HCT116 (cell line): ENCODE data around the gene LHPP. TPM values are rescaled to one million over a fixed set of nuclear protein-coding genes. Genes with fewer than 3 reads are reported as not detected.

Experiments
- ATAC-seq: fragments of 200-7000 bp; cut with Tn5 transposase; 2 replicates; pipeline ENCODE4 v1.9.1; 2020; ENCODE audit warnings: mild to moderate bottlenecking, moderate library complexity
- BruUV-seq: library from RNA; stranded (reverse); fragments of 400-500 nt; replicated peaks from 2 replicates; lab custom pipeline; 2021; lab: Mats Ljungman, UMichigan
- CTCF ChIA-PET: fragments of 300-600 bp; sonication (Branson Sonifier 250); formaldehyde crosslinking; loops from one replicate; lab custom pipeline; 2021; ENCODE audit warnings: antibody characterized with exemption; lab: Charles Lee
- POLR2A ChIA-PET: fragments of 300-600, 350-600 bp; sonication (Branson Sonifier 250); formaldehyde crosslinking; loops from one replicate; lab custom pipeline; 2021; ENCODE audit warnings: antibody characterized with exemption; lab: Charles Lee
- RAD21 ChIA-PET, 2 experiments: fragments of 300-600 bp; sonication (Branson Sonifier 250); formaldehyde crosslinking; loops; one replicate each; lab custom pipeline; 2023; ENCODE audit warnings: low total read pairs in 2 of 2; ENCODE audit not compliant: uncharacterized antibody in 2 of 2, unreplicated experiment in 2 of 2, low non-redundant PET in 1 of 2; lab: Charles Lee
- DNase-seq: peaks from one replicate; pipeline ENCODE4 v3.0.0-alpha.2; 2010; ENCODE audit warnings: low read depth, low spot score
- H2AFZ ChIP-seq: fragments of 200-600 bp; shearing (Covaris generic), sonication (generic); 2 replicates; pipeline ENCODE4 v1.6.1; 2017; ENCODE audit warnings: low read depth, mixed run types, mixed read lengths, antibody characterized with exemption, low read length; ENCODE audit not compliant: poor library complexity, severe bottlenecking
- H3K27ac ChIP-seq: 2 replicates; pipeline ENCODE4 v1.5.1; 2012; ENCODE audit warnings: low read depth, low read length
- H3K27me3 ChIP-seq: fragments of 200-600 bp; sonication (generic); 2 replicates; pipeline ENCODE4 v1.6.1; 2016; ENCODE audit warnings: mixed run types, low read length, mixed read lengths; ENCODE audit not compliant: insufficient read depth
- H3K36me3 ChIP-seq, 2 experiments: fragments of 200-500 bp in 1 of 2; fragments of 200-600 bp in 1 of 2; sonication (Bioruptor generic) in 1 of 2; sonication (generic) in 1 of 2; 2 replicates each; pipeline versions ENCODE4 v1.5.1 to v1.6.1; 2014 to 2016; ENCODE audit warnings: low read length in 2 of 2, inconsistent platforms in 1 of 2, mixed read lengths in 1 of 2, mixed run types in 1 of 2; ENCODE audit not compliant: insufficient read depth in 2 of 2, control insufficient read depth in 1 of 2
- H3K4me1 ChIP-seq, 2 experiments: fragments of 200-600 bp in 1 of 2; sonication (generic) in 1 of 2; 2 replicates each; pipeline versions ENCODE4 v1.5.1 to v1.6.1; 2012 to 2017; ENCODE audit warnings: low read length in 2 of 2, inconsistent platforms in 1 of 2, mild to moderate bottlenecking in 1 of 2, mixed read lengths in 1 of 2, mixed run types in 1 of 2, moderate library complexity in 1 of 2; ENCODE audit not compliant: insufficient read depth in 2 of 2, control insufficient read depth in 1 of 2
- H3K4me2 ChIP-seq: fragments of 200-600 bp; sonication (generic); 2 replicates; pipeline ENCODE4 v1.6.1; 2017; ENCODE audit warnings: mixed run types, low read length, mixed read lengths
- H3K4me3 ChIP-seq, 2 experiments: fragments of 200-600 bp in 1 of 2; sonication (generic) in 1 of 2; replicated peaks in 1 of 2; 2 replicates each; pipeline ENCODE4 v1.5.1; 2011 to 2016; ENCODE audit warnings: low read length in 2 of 2, control low read depth in 1 of 2, low read depth in 1 of 2, mild to moderate bottlenecking in 1 of 2, mixed read lengths in 1 of 2, mixed run types in 1 of 2
- H3K79me2 ChIP-seq: fragments of 200-600 bp; sonication (generic); 2 replicates; pipeline ENCODE4 v1.6.1; 2017; ENCODE audit warnings: mild to moderate bottlenecking, mixed run types, low read length, moderate library complexity, mixed read lengths; ENCODE audit not compliant: insufficient read depth
- H3K9ac ChIP-seq: fragments of 200-600 bp; sonication (generic); 2 replicates; pipeline ENCODE4 v1.6.1; 2016; ENCODE audit warnings: low read length, mixed read lengths
- H3K9me2 ChIP-seq: fragments of 200-600 bp; sonication (generic), shearing (Covaris generic); 2 replicates; pipeline ENCODE4 v1.6.1; 2017; ENCODE audit warnings: mixed run types, mild to moderate bottlenecking, moderate library complexity; ENCODE audit not compliant: insufficient read depth
- H3K9me3 ChIP-seq, 2 experiments: fragments of 200-500 bp in 1 of 2; fragments of 200-600 bp in 1 of 2; sonication (Bioruptor generic) in 1 of 2; sonication (generic) in 1 of 2; 2 replicates each; pipeline ENCODE4 v1.6.1; 2014 to 2017; ENCODE audit warnings: low read length in 2 of 2, mixed read lengths in 2 of 2, inconsistent platforms in 1 of 2, low read depth in 1 of 2, mild to moderate bottlenecking in 1 of 2, mixed run types in 1 of 2, moderate library complexity in 1 of 2; ENCODE audit not compliant: control insufficient read depth in 1 of 2, insufficient read depth in 1 of 2
- H4K20me1 ChIP-seq: fragments of 200-600 bp; sonication (generic), shearing (Covaris generic); 2 replicates; pipeline ENCODE4 v1.6.1; 2017; ENCODE audit warnings: mixed run types, mild to moderate bottlenecking, moderate library complexity; ENCODE audit not compliant: insufficient read depth
- CBX3 ChIP-seq: IDR thresholded peaks from 2 replicates; pipeline ENCODE4 v1.6.1; 2012; ENCODE audit warnings: low read depth
- CEBPB ChIP-seq: IDR thresholded peaks from 2 replicates; pipeline ENCODE4 v1.6.1; 2012; ENCODE audit warnings: low read depth
- CTCF ChIP-seq, 3 experiments: fragments of 200-600 bp in 1 of 3; sonication (generic) in 1 of 3; IDR thresholded peaks in 2 of 3; conservative IDR thresholded peaks in 1 of 3; 2 replicates each; pipeline ENCODE4 v1.5.1; 2012 to 2017; ENCODE audit warnings: low read depth in 2 of 3, low read length in 2 of 3, antibody characterized with exemption in 1 of 3, borderline replicate concordance in 1 of 3, control low read depth in 1 of 3, mild to moderate bottlenecking in 1 of 3, mixed read lengths in 1 of 3, mixed run types in 1 of 3, moderate library complexity in 1 of 3; ENCODE audit not compliant: insufficient read depth in 1 of 3
- EGR1 ChIP-seq: IDR thresholded peaks from 2 replicates; pipeline ENCODE4 v1.6.1; 2012; ENCODE audit warnings: low read depth
- EZH2phosphoT487 ChIP-seq: fragments of 200-600 bp; IDR thresholded peaks from 2 replicates; pipeline ENCODE4 v1.6.1; 2018; ENCODE audit warnings: antibody characterized with exemption, borderline replicate concordance
- FOSL1 ChIP-seq: IDR thresholded peaks from 2 replicates; pipeline ENCODE4 v1.6.1; 2012; ENCODE audit warnings: low read depth
- JUND ChIP-seq: IDR thresholded peaks from 2 replicates; pipeline ENCODE4 v1.6.1; 2012
- MAX ChIP-seq: IDR thresholded peaks from 2 replicates; pipeline ENCODE4 v1.6.1; 2012
- REST ChIP-seq: IDR thresholded peaks from 2 replicates; pipeline ENCODE4 v1.6.1; 2012; ENCODE audit warnings: low read depth
- SIN3A ChIP-seq: IDR thresholded peaks from 2 replicates; pipeline ENCODE4 v1.6.1; 2012; ENCODE audit warnings: low read depth
- SP1 ChIP-seq: IDR thresholded peaks from 2 replicates; pipeline ENCODE4 v1.6.1; 2012; ENCODE audit warnings: low read depth
- YY1 ChIP-seq: IDR thresholded peaks from 2 replicates; pipeline ENCODE4 v1.6.1; 2011; ENCODE audit warnings: low read length, low read depth, moderate library complexity, mild to moderate bottlenecking; ENCODE audit not compliant: insufficient replicate concordance; ENCODE audit errors: extremely low read depth
- ZBTB33 ChIP-seq: IDR thresholded peaks from 2 replicates; pipeline ENCODE4 v1.6.1; 2011; ENCODE audit warnings: mild to moderate bottlenecking, low read length, moderate library complexity; ENCODE audit not compliant: insufficient replicate concordance; ENCODE audit errors: extremely low read depth
- ZFX ChIP-seq: fragments of 450-650 bp; IDR thresholded peaks from 2 replicates; pipeline ENCODE4 v1.6.1; 2017
- ZNF274 ChIP-seq: fragments of 200-500 bp; sonication (Bioruptor generic); IDR thresholded peaks from 2 replicates; pipeline ENCODE4 v1.6.1; 2014; ENCODE audit warnings: mild to moderate bottlenecking, low read depth, low read length, inconsistent platforms
- intact Hi-C: fragments of 100-400 bp; cut with micrococcal nuclease; formaldehyde crosslinking; loops from 2 replicates; pipeline ENCODE4 v1.10.0; 2022
- total RNA-seq: library from RNA; stranded (reverse); gene quantifications from one replicate; pipeline ENCODE4 v1.2.1, GENCODE V29; 2021; ENCODE audit not compliant: unreplicated experiment

The LHPP gene
- total RNA-seq, 1 experiment from 2014 or later: 45.8 TPM

GRCh38 chr10:124629842-124630241 is 168.2 kb downstream of the LHPP start:
- Histone ChIP-seq H3K4me2 (no peak overlapping the region), H3K4me3 (no peak overlapping the region), H3K36me3 (no peaks in the 10 kb centered on the region), H3K27me3 (no peaks in the 10 kb centered on the region), H3K9me3 (no peaks in the 10 kb centered on the region), H4K20me1 (no peaks in the 10 kb centered on the region), H3K9ac (no peak overlapping the region), H3K9me2 (no peaks in the 10 kb centered on the region), H3K27ac (no peak overlapping the region), H2AFZ (no peak overlapping the region), H3K79me2 (no peaks in the 10 kb centered on the region), H3K4me1 (peaks cover 17 to 19% of the 10 kb centered on the region in 2 experiments)
- DNase-seq: no peak
- POLR2A ChIA-PET: no interaction called here
- CTCF ChIA-PET: no interaction called here
- RAD21 ChIA-PET: no interaction called here
- no peak for TF ChIP-seq REST
- TF ChIP-seq SP1: no peak
- no peak for TF ChIP-seq FOSL1
- TF ChIP-seq ZFX: no peak
- TF ChIP-seq CTCF (IDR thresholded peaks at IDR 0.05 in 2 of 3, conservative IDR thresholded peaks at IDR 0.05 in 1 of 3; ENCODE audit: borderline replicate concordance in 1 of 3, insufficient read depth in 1 of 3, low read depth in 2 of 3, low read length in 2 of 3): no peak
- TF ChIP-seq YY1: no peak
- no peak for TF ChIP-seq CEBPB
- no peak for TF ChIP-seq ZNF274
- TF ChIP-seq JUND: no peak
- TF ChIP-seq EZH2phosphoT487: no peak
- no peak for TF ChIP-seq CBX3
- TF ChIP-seq SIN3A: no peak
- TF ChIP-seq MAX: no peak
- no peak for TF ChIP-seq EGR1
- TF ChIP-seq ZBTB33: no peak
- no TSS peak for BruUV-seq
- ATAC-seq: no peak
- intact Hi-C loops: loop anchor here (5.0 kb wide), 1 partner anchor 197 kb away; no protein-coding TSS in a partner anchor
